ENCODE data around the gene KHNYN.

Gene KHNYN

GRCh38 chr14:24426912-24427536, 2.7 kb upstream of the KHNYN start:
- peaks cover 36% of the 10 kb centered on the region for H3K4me1 Mint-ChIP-seq
- no peak for ATAC-seq
- no peak overlapping the region for H3K4me3 Mint-ChIP-seq
- DNase-seq = no peak
- no peak overlapping the region for H3K27ac Mint-ChIP-seq
- no peaks in the 10 kb centered on the region for H3K9me3 Mint-ChIP-seq
- H3K27me3 Mint-ChIP-seq = no peaks in the 10 kb centered on the region
- H3K36me3 Mint-ChIP-seq (ENCODE audit: low read depth) = peaks cover 2% of the 10 kb centered on the region

GRCh38 chr14:24427537-24428508, 1.9 kb upstream of the KHNYN start:
- ATAC-seq (no peak), DNase-seq (no peak)
- Mint-ChIP-seq H3K4me1 (peaks cover 39% of the 10 kb centered on the region), H3K27ac (no peak overlapping the region), H3K36me3 (ENCODE audit: low read depth) (peaks cover 4% of the 10 kb centered on the region), H3K9me3 (no peaks in the 10 kb centered on the region), H3K4me3 (no peak overlapping the region), H3K27me3 (no peaks in the 10 kb centered on the region)

- no peak for DNase-seq
- peaks cover 43% of the 10 kb centered on the region for H3K4me1 Mint-ChIP-seq
These were observed 943 bp upstream of the KHNYN start for GRCh38 chr14:24428628-24429394.

GRCh38 chr14:24430143-24430681, 458 bp downstream of the KHNYN start:
- H3K4me1 Mint-ChIP-seq = peaks cover 42% of the 10 kb centered on the region
- no peaks in the 10 kb centered on the region for H3K27me3 Mint-ChIP-seq
- peak; percentile 68 for DNase-seq

More at GRCh38 chr14:24428628-24429394, 943 bp upstream of the KHNYN start:
- Mint-ChIP-seq H3K4me3 (peak overlapping the region; percentile 84), H3K36me3 (ENCODE audit: low read depth) (peaks cover 13% of the 10 kb centered on the region), H3K9me3 (no peaks in the 10 kb centered on the region), H3K27ac (peak overlapping the region; percentile 96), H3K27me3 (no peaks in the 10 kb centered on the region)
- ATAC-seq = no peak

DNA sequence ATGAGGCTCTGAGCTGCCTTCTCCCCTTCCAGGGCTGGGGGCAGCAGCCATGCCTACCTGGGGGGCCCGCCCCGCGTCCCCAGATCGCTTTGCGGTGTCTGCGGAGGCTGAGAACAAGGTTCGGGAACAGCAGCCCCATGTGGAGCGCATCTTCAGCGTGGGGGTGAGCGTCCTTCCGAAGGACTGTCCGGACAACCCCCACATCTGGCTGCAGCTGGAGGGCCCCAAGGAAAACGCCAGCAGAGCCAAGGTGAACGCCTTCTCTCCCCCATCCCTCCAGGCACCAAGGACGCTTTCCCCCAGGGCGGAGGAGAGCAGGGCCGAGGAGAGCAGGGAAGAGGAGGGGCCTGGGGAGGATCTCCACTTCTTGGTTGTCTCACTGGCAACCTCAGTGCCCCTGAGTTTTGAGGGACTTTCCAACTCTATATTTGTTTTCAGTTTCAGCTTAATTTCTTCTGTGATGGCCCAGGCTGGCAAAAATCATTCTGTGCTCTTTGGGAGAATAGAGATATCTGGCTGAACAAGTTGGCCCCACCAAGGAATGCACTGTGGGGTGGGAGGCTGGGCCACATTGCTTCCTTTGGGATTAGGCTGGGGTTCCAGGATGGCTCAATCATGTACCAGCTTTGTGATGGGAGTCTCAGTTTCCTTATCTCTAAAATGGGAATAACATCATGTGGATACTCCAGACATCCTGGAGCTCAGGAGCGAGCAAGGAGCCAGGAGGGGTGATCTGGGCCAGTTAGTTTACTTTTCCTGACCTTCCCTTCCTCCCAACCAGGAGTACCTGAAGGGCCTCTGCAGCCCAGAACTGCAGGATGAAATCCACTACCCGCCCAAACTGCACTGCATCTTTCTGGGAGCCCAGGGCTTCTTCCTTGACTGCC, 1.2 kb downstream of the KHNYN start:
- DNase-seq = peak; percentile 75
- H3K36me3 Mint-ChIP-seq (ENCODE audit: low read depth) = peaks cover 21% of the 10 kb centered on the region
- peaks cover 36% of the 10 kb centered on the region for H3K4me1 Mint-ChIP-seq

More at GRCh38 chr14:24430143-24430681, 458 bp downstream of the KHNYN start:
- ATAC-seq = peak; percentile 58
- H3K27ac Mint-ChIP-seq = peak overlapping the region; percentile 92
- H3K4me3 Mint-ChIP-seq = peak overlapping the region; percentile 89
- H3K36me3 Mint-ChIP-seq (ENCODE audit: low read depth) = peaks cover 16% of the 10 kb centered on the region
- H3K9me3 Mint-ChIP-seq = no peaks in the 10 kb centered on the region

DNA sequence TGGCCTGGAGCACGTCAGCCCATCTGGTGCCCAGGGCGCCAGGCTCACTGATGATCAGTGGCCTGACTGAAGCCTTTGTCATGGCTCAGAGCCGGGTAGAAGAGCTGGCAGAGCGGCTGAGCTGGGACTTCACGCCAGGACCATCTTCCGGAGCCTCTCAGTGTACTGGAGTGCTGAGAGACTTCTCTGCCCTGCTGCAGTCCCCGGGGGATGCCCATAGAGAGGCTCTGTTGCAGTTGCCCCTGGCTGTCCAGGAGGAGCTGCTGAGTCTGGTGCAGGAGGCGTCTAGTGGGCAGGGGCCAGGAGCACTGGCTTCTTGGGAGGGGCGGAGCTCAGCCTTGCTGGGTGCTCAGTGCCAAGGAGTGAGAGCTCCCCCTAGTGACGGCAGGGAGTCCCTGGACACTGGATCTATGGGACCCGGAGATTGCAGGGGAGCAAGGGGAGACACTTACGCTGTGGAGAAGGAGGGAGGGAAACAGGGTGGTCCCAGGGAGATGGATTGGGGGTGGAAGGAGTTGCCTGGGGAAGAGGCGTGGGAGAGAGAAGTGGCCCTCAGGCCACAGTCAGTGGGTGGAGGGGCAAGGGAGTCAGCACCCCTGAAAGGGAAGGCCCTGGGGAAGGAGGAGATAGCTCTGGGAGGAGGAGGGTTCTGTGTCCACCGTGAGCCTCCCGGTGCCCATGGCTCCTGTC, 2.0 kb downstream of the KHNYN start:
- Mint-ChIP-seq H3K27me3 (no peaks in the 10 kb centered on the region), H3K9me3 (no peaks in the 10 kb centered on the region), H3K4me3 (peak overlapping the region; percentile 89), H3K27ac (peak overlapping the region; percentile 92), H3K36me3 (ENCODE audit: low read depth) (peaks cover 25% of the 10 kb centered on the region), H3K4me1 (peaks cover 34% of the 10 kb centered on the region)
- DNase-seq (peak; percentile 95), ATAC-seq (peak; percentile 64)

More for the DNA sequence above, 1.2 kb downstream of the KHNYN start:
- Mint-ChIP-seq H3K9me3 (no peaks in the 10 kb centered on the region), H3K4me3 (peak overlapping the region; percentile 89), H3K27ac (peak overlapping the region; percentile 92), H3K27me3 (no peaks in the 10 kb centered on the region)
- peak; percentile 66 for ATAC-seq

- H3K27me3 Mint-ChIP-seq = no peaks in the 10 kb centered on the region
- H3K4me3 Mint-ChIP-seq = peak overlapping the region; percentile 89
- H3K27ac Mint-ChIP-seq = no peak overlapping the region
- peaks cover 40% of the 10 kb centered on the region for H3K4me1 Mint-ChIP-seq
- ATAC-seq (no peak), DNase-seq (no peak)
- H3K36me3 Mint-ChIP-seq (ENCODE audit: low read depth) = peaks cover 28% of the 10 kb centered on the region
- no peaks in the 10 kb centered on the region for H3K9me3 Mint-ChIP-seq
These were observed 2.7 kb downstream of the KHNYN start for GRCh38 chr14:24432259-24433131.

- Mint-ChIP-seq H3K9me3 (no peaks in the 10 kb centered on the region), H3K4me3 (no peak overlapping the region)
These were observed 4.3 kb downstream of the KHNYN start for GRCh38 chr14:24434036-24434435.

DNA sequence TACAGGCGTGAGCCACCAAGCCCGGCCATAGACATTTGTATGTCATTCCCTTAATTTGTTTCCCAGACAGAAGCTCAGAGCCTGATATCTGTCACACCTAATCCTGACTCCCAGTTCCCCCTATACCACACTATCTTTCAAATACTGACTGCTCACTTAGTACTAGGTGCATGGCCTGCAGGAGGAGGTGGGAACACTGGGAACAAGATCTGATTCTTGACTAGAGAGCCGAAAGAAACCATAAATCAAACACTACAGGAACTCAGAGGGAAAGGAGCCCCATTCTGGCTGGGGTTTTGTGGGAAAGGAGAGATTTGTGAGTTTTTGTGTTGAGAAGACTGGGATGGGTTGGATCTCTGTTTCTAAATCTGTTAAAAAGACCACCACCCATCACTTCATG, 4.9 kb downstream of the KHNYN start:
- Mint-ChIP-seq H3K36me3 (ENCODE audit: low read depth) (peaks cover 41% of the 10 kb centered on the region), H3K4me3 (no peak overlapping the region), H3K27ac (no peak overlapping the region), H3K4me1 (peaks cover 50% of the 10 kb centered on the region), H3K27me3 (no peaks in the 10 kb centered on the region), H3K9me3 (no peaks in the 10 kb centered on the region)
- ATAC-seq (no peak), DNase-seq (no peak)

More at GRCh38 chr14:24434036-24434435, 4.3 kb downstream of the KHNYN start:
- no peaks in the 10 kb centered on the region for H3K27me3 Mint-ChIP-seq
- H3K27ac Mint-ChIP-seq = no peak overlapping the region
- no peak for ATAC-seq
- H3K36me3 Mint-ChIP-seq (ENCODE audit: low read depth) = peaks cover 36% of the 10 kb centered on the region
- no peak for DNase-seq
- H3K4me1 Mint-ChIP-seq = peaks cover 50% of the 10 kb centered on the region

DNA sequence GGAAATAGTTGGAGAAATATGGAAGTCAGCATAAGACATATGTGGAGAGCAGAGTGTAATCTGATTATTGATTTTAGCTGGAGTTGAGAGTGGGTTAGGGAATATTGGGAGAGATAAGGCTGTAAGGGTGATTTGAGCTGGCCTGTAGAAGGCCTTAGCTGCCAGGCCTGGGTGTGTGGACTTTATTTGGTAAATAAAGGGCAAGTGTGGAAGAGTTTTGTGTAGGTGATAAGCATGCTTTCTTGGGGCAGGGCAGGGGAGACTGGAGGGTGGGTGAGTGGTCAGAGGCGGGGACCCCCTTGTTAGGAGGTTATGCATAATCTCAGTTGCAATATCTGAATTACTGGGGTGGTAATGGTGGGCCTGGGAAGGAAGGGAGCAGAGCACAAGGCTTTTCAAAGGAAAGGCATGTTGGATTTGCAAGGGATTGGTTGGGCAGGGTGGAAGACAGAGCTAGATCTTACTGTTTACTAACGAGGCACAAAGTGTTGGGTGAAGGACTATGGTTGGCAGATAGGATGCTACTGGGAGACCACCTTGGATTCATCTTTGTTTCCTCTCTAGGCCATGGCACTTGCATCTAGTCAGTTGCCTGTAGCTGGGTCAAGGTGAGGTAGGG, 5.5 kb downstream of the KHNYN start:
- Mint-ChIP-seq H3K36me3 (ENCODE audit: low read depth) (peaks cover 42% of the 10 kb centered on the region), H3K4me1 (peaks cover 52% of the 10 kb centered on the region), H3K27me3 (no peaks in the 10 kb centered on the region), H3K27ac (peak overlapping the region; percentile 3), H3K9me3 (no peaks in the 10 kb centered on the region), H3K4me3 (no peak overlapping the region)
- DNase-seq (no peak), ATAC-seq (no peak)

GRCh38 chr14:24435998-24436354, 6.2 kb downstream of the KHNYN start:
- Mint-ChIP-seq H3K27me3 (no peaks in the 10 kb centered on the region), H3K4me3 (no peak overlapping the region), H3K4me1 (peaks cover 57% of the 10 kb centered on the region), H3K9me3 (no peaks in the 10 kb centered on the region), H3K27ac (no peak overlapping the region), H3K36me3 (ENCODE audit: low read depth) (peaks cover 47% of the 10 kb centered on the region)
- ATAC-seq (no peak), DNase-seq (no peak)

Measured in activated naive CD8-positive, alpha-beta T cell treated with anti-CD3 and anti-CD28 coated beads, Interleukin-2, amount 50 U/mL, for 24 hours (primary cell).